Caco-2 (cell line): ENCODE data around the gene PDSS2. TPM values are rescaled to one million over a fixed set of nuclear protein-coding genes. Genes with fewer than 3 reads are reported as not detected.
A peak's percentile ranks its signal among the peaks of the same experiment; 100 is the strongest.

ENCODE experiments used
- BruUV-seq: library from RNA; stranded (reverse); fragments of 400-500 nt; replicated peaks from 2 replicates; lab custom pipeline; 2021; lab: Mats Ljungman, UMichigan
- CTCF ChIA-PET: fragments of 300-600 bp; sonication (Branson Sonifier 250); formaldehyde crosslinking; loops from one replicate; lab custom pipeline; 2022; ENCODE audit warnings: antibody characterized with exemption; lab: Charles Lee
- POLR2A ChIA-PET: fragments of 300-600 bp; sonication (Branson Sonifier 250); formaldehyde crosslinking; loops from one replicate; lab custom pipeline; 2022; ENCODE audit warnings: antibody characterized with exemption; lab: Charles Lee
- DNase-seq, 2 experiments: peaks; one replicate each; pipeline versions ENCODE4 v3.0.0 to v3.0.0-alpha.2; 2020 to 2022
- H3K27me3 ChIP-seq: replicated peaks from 2 replicates; pipeline ENCODE4 v1.6.0; 2011; ENCODE audit warnings: low read length; ENCODE audit not compliant: control insufficient read depth, insufficient read depth
- H3K36me3 ChIP-seq: 2 replicates; pipeline ENCODE4 v1.5.1; 2011; ENCODE audit warnings: low read length; ENCODE audit not compliant: control insufficient read depth, insufficient read depth
- H3K4me1 ChIP-seq: fragments of 250-450 bp; sonication (Bioruptor Pico); 2 replicates; pipeline ENCODE4 v1.5.1; 2020; ENCODE audit warnings: mild to moderate bottlenecking
- H3K4me3 ChIP-seq: 2 replicates; pipeline ENCODE4 v1.5.1; 2011; ENCODE audit warnings: low read depth, mild to moderate bottlenecking, control low read depth, low read length
- H3K9me3 ChIP-seq: fragments of 250-450 bp; sonication (Bioruptor Pico); 2 replicates; pipeline ENCODE4 v1.5.1; 2020; ENCODE audit warnings: mild to moderate bottlenecking, moderate library complexity
- H3K27ac Mint-ChIP-seq: one replicate; pipeline ENCODE4 v1.8.0; 2022; ENCODE audit warnings: mixed read lengths; ENCODE audit not compliant: unreplicated experiment
- H3K27me3 Mint-ChIP-seq: one replicate; pipeline ENCODE4 v1.8.0; 2022; ENCODE audit warnings: mixed read lengths; ENCODE audit not compliant: insufficient read depth, unreplicated experiment
- H3K36me3 Mint-ChIP-seq: one replicate; pipeline ENCODE4 v1.8.0; 2022; ENCODE audit warnings: mild to moderate bottlenecking, mixed read lengths; ENCODE audit not compliant: insufficient read depth, unreplicated experiment
- H3K4me1 Mint-ChIP-seq: one replicate; pipeline ENCODE4 v1.8.0; 2022; ENCODE audit warnings: low read depth, mixed read lengths; ENCODE audit not compliant: unreplicated experiment
- H3K4me3 Mint-ChIP-seq: one replicate; pipeline ENCODE4 v1.8.0; 2022; ENCODE audit warnings: mild to moderate bottlenecking, moderate library complexity, mixed read lengths; ENCODE audit not compliant: unreplicated experiment
- H3K9me3 Mint-ChIP-seq: one replicate; pipeline ENCODE4 v1.8.0; 2022; ENCODE audit warnings: mixed read lengths; ENCODE audit not compliant: unreplicated experiment
- intact Hi-C: fragments of 100-400 bp; cut with micrococcal nuclease; formaldehyde crosslinking; loops from one replicate; pipeline ENCODE4 v1.10.0; 2022; ENCODE audit not compliant: unreplicated experiment
- total RNA-seq: library from RNA; stranded (reverse); gene quantifications from 2 replicates; pipeline ENCODE4 v1.2.3, GENCODE V29; 2022
- TF ChIP-seq, protein P1 (sequence below), 2 experiments: fragments of 200-600 bp in 1 of 2; IDR thresholded peaks; 1 replicate in 1 of 2; 2 replicates in 1 of 2; pipeline versions ENCODE4 v1.5.1 to v1.8.0; 2011 to 2022; ENCODE audit warnings: antibody characterized with exemption in 1 of 2, control low read depth in 1 of 2, inconsistent platforms in 1 of 2, low read depth in 1 of 2, low read length in 1 of 2, mild to moderate bottlenecking in 1 of 2, moderate library complexity in 1 of 2; ENCODE audit not compliant: insufficient read depth in 1 of 2, severe bottlenecking in 1 of 2, unreplicated experiment in 1 of 2

Gene PDSS2
- total RNA-seq, 1 experiment from 2014 or later: 10.3 TPM

- Histone ChIP-seq H3K36me3 (no peaks in the 10 kb centered on the region), H3K9me3 (no peaks in the 10 kb centered on the region), H3K4me3 (no peak overlapping the region), H3K4me1 (no peaks in the 10 kb centered on the region; the same call in 1 of the 2 replicates), H3K27me3 (no peaks in the 10 kb centered on the region)
- no peak overlapping the region for H3K4me3 Mint-ChIP-seq
- DNase-seq: no peak
- H3K27me3 Mint-ChIP-seq: peaks cover 2% of the 10 kb centered on the region
- H3K4me1 Mint-ChIP-seq: no peaks in the 10 kb centered on the region
- H3K9me3 Mint-ChIP-seq: no peaks in the 10 kb centered on the region
- intact Hi-C loops: no loop called here
- ChIA-PET CTCF (no interaction called here), POLR2A (interaction anchor here (1.3 kb wide), 1 partner anchor 11 kb away, joined by 3 read pairs; the partner anchor contains the start of gene PDSS2)
- H3K27ac Mint-ChIP-seq: no peak overlapping the region
- H3K36me3 Mint-ChIP-seq: no peaks in the 10 kb centered on the region
- TF ChIP-seq, protein P1, sequence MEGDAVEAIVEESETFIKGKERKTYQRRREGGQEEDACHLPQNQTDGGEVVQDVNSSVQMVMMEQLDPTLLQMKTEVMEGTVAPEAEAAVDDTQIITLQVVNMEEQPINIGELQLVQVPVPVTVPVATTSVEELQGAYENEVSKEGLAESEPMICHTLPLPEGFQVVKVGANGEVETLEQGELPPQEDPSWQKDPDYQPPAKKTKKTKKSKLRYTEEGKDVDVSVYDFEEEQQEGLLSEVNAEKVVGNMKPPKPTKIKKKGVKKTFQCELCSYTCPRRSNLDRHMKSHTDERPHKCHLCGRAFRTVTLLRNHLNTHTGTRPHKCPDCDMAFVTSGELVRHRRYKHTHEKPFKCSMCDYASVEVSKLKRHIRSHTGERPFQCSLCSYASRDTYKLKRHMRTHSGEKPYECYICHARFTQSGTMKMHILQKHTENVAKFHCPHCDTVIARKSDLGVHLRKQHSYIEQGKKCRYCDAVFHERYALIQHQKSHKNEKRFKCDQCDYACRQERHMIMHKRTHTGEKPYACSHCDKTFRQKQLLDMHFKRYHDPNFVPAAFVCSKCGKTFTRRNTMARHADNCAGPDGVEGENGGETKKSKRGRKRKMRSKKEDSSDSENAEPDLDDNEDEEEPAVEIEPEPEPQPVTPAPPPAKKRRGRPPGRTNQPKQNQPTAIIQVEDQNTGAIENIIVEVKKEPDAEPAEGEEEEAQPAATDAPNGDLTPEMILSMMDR (IDR thresholded peaks at IDR 0.05; ENCODE audit: insufficient read depth in 1 of 2, low read depth in 1 of 2, low read length in 1 of 2, severe bottlenecking in 1 of 2, unreplicated experiment in 1 of 2): no peak
- BruUV-seq: no TSS peak
Observed at GRCh38 chr6:107470364-107470763, 11.0 kb upstream of the PDSS2 start.

DNA sequence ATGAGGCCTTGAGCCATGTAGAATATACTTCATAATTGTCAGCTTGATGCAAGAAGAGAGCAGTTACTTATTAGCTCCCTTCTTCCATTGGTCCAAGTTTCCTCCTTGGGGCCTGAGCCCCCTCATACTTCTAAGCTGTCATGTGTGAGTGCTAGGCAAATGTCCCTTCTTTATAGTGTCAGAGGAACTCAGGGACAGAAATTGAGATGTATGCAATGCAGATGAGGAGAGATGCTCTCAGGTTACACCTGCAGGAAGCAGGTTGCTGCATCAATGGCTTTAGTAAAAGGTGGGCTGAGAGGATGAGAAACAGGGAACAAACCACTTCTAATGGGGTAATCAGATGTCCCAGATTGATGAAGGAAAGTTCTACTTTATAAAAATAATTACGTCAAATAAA lies 6.7 kb upstream of the PDSS2 start:
- Mint-ChIP-seq H3K4me3 (no peak overlapping the region), H3K27me3 (peaks cover 2% of the 10 kb centered on the region), H3K36me3 (no peaks in the 10 kb centered on the region), H3K4me1 (no peaks in the 10 kb centered on the region), H3K9me3 (no peaks in the 10 kb centered on the region), H3K27ac (no peak overlapping the region)
- TF ChIP-seq, protein P1 (IDR thresholded peaks at IDR 0.05; ENCODE audit: insufficient read depth in 1 of 2, low read depth in 1 of 2, low read length in 1 of 2, severe bottlenecking in 1 of 2, unreplicated experiment in 1 of 2): no peak
- intact Hi-C loops: no loop called here
- no peak overlapping the region for H3K4me3 ChIP-seq
- no peaks in the 10 kb centered on the region for H3K27me3 ChIP-seq
- H3K9me3 ChIP-seq: no peaks in the 10 kb centered on the region
- ChIA-PET CTCF (no interaction called here), POLR2A (no interaction called here)
- no peak for DNase-seq
- H3K36me3 ChIP-seq: no peaks in the 10 kb centered on the region
- no TSS peak for BruUV-seq
- H3K4me1 ChIP-seq: no peaks in the 10 kb centered on the region

- Mint-ChIP-seq H3K27me3 (no peaks in the 10 kb centered on the region), H3K36me3 (no peaks in the 10 kb centered on the region), H3K4me3 (peak overlapping the region; percentile 88), H3K27ac (peak overlapping the region; percentile 89), H3K9me3 (no peaks in the 10 kb centered on the region), H3K4me1 (peaks cover 6% of the 10 kb centered on the region)
- H3K4me1 ChIP-seq: no peaks in the 10 kb centered on the region
- POLR2A ChIA-PET: interaction anchor here (0.6 to 2.0 kb wide), 4 partner anchors 11 to 212 kb away, joined by 3 to 10 read pairs (median 4); no protein-coding TSS in a partner anchor
- CTCF ChIA-PET: interaction anchor here (0.5 to 1.9 kb wide), 6 partner anchors 22 to 346 kb away, joined by 3 to 44 read pairs (median 4); no protein-coding TSS in a partner anchor
- intact Hi-C loops: no loop called here
- no peak for DNase-seq
- H3K36me3 ChIP-seq: no peaks in the 10 kb centered on the region
- H3K4me3 ChIP-seq: peak overlapping the region; percentile 85
- TF ChIP-seq, protein P1 (IDR thresholded peaks at IDR 0.05; ENCODE audit: insufficient read depth in 1 of 2, low read depth in 1 of 2, low read length in 1 of 2, severe bottlenecking in 1 of 2, unreplicated experiment in 1 of 2): no peak
- H3K9me3 ChIP-seq: no peaks in the 10 kb centered on the region
- no peaks in the 10 kb centered on the region for H3K27me3 ChIP-seq
- BruUV-seq: TSS peak; percentile 80
Observed at GRCh38 chr6:107460083-107460631, 793 bp upstream of the PDSS2 start.
